K562 (cell line): ENCODE results near the gene C9orf153. TPM values are rescaled to one million over a fixed set of nuclear protein-coding genes. Genes with fewer than 3 reads are reported as not detected.

Source experiments
- BCOR ChIP-seq: fragments of 450-650 bp; IDR thresholded peaks from 2 replicates; pipeline ENCODE4 v1.6.1; 2016
- C11orf30 ChIP-seq: fragments of 450-650 bp; IDR thresholded peaks from 2 replicates; pipeline ENCODE4 v1.6.1; 2016; ENCODE audit warnings: low read depth, mild to moderate bottlenecking
- KLF1 ChIP-seq: fragments of 450-650 bp; IDR thresholded peaks from 2 replicates; pipeline ENCODE4 v1.6.1; 2016; ENCODE audit warnings: missing genetic modification characterization, missing compliant biosample characterization
- MAFF ChIP-seq: IDR thresholded peaks from 2 replicates; pipeline ENCODE4 v1.6.1; 2012; ENCODE audit warnings: low read length, improper control_type of control experiment
- MAFG ChIP-seq: fragments of 450-650 bp; conservative IDR thresholded peaks from 2 replicates; pipeline ENCODE4 v1.6.1; 2016; ENCODE audit warnings: missing genetic modification characterization, missing compliant biosample characterization
- MCM7 ChIP-seq, 2 experiments: fragments of 450-650 bp; IDR thresholded peaks; 2 replicates each; pipeline ENCODE4 v1.6.1; 2016 to 2018
- MYNN ChIP-seq, 2 experiments: sonication (generic); formaldehyde crosslinking in 1 of 2; IDR thresholded peaks; 2 replicates each; pipeline versions ENCODE4 v1.5.0 to v1.6.1; 2016 to 2020; ENCODE audit warnings: antibody characterized with exemption in 1 of 2, missing genetic modification reagents in 1 of 2
- NFATC3 ChIP-seq: fragments of 450-650 bp; IDR thresholded peaks from 2 replicates; pipeline ENCODE4 v1.6.1; 2017; ENCODE audit warnings: mild to moderate bottlenecking
- NFE2 ChIP-seq: IDR thresholded peaks from 2 replicates; pipeline ENCODE4 v1.6.1; 2014; ENCODE audit warnings: antibody characterized with exemption, low read depth
- NFIX ChIP-seq: fragments of 250-450 bp; sonication (Bioruptor Pico); IDR thresholded peaks from 2 replicates; pipeline ENCODE4 v1.4.0; 2020; ENCODE audit warnings: low read depth, mild to moderate bottlenecking, moderate library complexity
- PHB2 ChIP-seq: fragments of 450-650 bp; IDR thresholded peaks from 2 replicates; pipeline ENCODE4 v1.6.1; 2017; ENCODE audit warnings: low read depth
- PML ChIP-seq: IDR thresholded peaks from 2 replicates; pipeline ENCODE4 v1.6.1; 2012; ENCODE audit warnings: low read length, inconsistent platforms
- ZNF316 ChIP-seq: fragments of 450-650 bp; IDR thresholded peaks from 2 replicates; pipeline ENCODE4 v1.6.1; 2016
- ZNF436 ChIP-seq: fragments of 250-450, 450-650 bp; sonication (Bioruptor Pico); formaldehyde crosslinking; IDR thresholded peaks from 2 replicates; pipeline ENCODE4 v1.7.0; 2020; ENCODE audit warnings: mild to moderate bottlenecking
- polyA plus RNA-seq, 8 experiments: library from polyadenylated mRNA; depleted of rRNA in 4 of 8; stranded (reverse) in 5 of 8; unstranded in 3 of 8; fragments of >200 nt; fragmentation: Nextera tagmentation in 2 of 8; fragmentation: Illumina TruSeq in 1 of 8; extraction: Ambion mirVana in 2 of 8; extraction: Trizol in 1 of 8; gene quantifications; 2 replicates each; pipeline versions ENCODE4 v1.2.1 to v1.2.3, GENCODE V29; 2011 to 2014; ENCODE audit warnings: inconsistent platforms in 1 of 8, missing spikeins in 1 of 8
- total RNA-seq, 7 experiments: library from RNA; depleted of rRNA in 6 of 7; stranded (reverse); fragments of >200 nt in 6 of 7; fragmentation: Illumina TruSeq in 2 of 7; extraction: Trizol in 2 of 7; gene quantifications; 2 replicates each; pipeline versions ENCODE4 v1.2.1 to v1.2.3, GENCODE V29; 2011 to 2021; ENCODE audit warnings: low replicate concordance in 1 of 7
- TF ChIP-seq, protein P1 (sequence below): fragments of 450-650 bp; IDR thresholded peaks from 2 replicates; pipeline ENCODE4 v1.6.1; 2016; ENCODE audit warnings: low read depth
- TF ChIP-seq, protein P2 (sequence below): sonication (generic); formaldehyde crosslinking; IDR thresholded peaks from 2 replicates; pipeline ENCODE4 v1.8.0; 2023; ENCODE audit warnings: mild to moderate bottlenecking, missing genetic modification reagents
- TF ChIP-seq, protein P3 (sequence below): sonication (generic); formaldehyde crosslinking; IDR thresholded peaks from 2 replicates; pipeline ENCODE4 v1.8.0; 2022; ENCODE audit warnings: mild to moderate bottlenecking, missing genetic modification reagents, borderline replicate concordance

The C9orf153 gene
- total and polyA plus RNA-seq, 9 of the 15 experiments (the other 6 are each of a cell fraction or from before 2014, with no cell fraction given) = 0.07 to 1.2 (median 0.11) TPM; not detected in 5

DNA sequence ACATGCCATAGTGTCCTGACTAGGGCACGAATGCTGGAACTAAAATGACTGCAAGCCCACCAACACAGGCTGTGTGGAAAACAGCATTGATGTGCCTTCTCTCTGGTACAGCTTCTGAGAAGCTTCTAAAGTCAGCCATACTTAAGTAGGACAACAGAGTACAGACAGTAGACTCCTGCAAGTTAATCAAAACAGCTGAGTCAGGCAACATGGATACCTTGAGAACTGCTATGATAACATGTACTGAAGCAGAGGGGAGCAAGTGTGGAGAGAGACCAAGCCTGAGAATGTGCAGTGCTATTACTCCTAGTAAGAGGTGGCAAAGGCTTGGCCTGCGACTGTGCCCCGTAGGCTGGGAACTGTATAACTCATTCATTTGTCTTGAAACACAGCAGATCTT, 20.4 kb upstream of the C9orf153 start (continued):
- TF ChIP-seq, protein P1, sequence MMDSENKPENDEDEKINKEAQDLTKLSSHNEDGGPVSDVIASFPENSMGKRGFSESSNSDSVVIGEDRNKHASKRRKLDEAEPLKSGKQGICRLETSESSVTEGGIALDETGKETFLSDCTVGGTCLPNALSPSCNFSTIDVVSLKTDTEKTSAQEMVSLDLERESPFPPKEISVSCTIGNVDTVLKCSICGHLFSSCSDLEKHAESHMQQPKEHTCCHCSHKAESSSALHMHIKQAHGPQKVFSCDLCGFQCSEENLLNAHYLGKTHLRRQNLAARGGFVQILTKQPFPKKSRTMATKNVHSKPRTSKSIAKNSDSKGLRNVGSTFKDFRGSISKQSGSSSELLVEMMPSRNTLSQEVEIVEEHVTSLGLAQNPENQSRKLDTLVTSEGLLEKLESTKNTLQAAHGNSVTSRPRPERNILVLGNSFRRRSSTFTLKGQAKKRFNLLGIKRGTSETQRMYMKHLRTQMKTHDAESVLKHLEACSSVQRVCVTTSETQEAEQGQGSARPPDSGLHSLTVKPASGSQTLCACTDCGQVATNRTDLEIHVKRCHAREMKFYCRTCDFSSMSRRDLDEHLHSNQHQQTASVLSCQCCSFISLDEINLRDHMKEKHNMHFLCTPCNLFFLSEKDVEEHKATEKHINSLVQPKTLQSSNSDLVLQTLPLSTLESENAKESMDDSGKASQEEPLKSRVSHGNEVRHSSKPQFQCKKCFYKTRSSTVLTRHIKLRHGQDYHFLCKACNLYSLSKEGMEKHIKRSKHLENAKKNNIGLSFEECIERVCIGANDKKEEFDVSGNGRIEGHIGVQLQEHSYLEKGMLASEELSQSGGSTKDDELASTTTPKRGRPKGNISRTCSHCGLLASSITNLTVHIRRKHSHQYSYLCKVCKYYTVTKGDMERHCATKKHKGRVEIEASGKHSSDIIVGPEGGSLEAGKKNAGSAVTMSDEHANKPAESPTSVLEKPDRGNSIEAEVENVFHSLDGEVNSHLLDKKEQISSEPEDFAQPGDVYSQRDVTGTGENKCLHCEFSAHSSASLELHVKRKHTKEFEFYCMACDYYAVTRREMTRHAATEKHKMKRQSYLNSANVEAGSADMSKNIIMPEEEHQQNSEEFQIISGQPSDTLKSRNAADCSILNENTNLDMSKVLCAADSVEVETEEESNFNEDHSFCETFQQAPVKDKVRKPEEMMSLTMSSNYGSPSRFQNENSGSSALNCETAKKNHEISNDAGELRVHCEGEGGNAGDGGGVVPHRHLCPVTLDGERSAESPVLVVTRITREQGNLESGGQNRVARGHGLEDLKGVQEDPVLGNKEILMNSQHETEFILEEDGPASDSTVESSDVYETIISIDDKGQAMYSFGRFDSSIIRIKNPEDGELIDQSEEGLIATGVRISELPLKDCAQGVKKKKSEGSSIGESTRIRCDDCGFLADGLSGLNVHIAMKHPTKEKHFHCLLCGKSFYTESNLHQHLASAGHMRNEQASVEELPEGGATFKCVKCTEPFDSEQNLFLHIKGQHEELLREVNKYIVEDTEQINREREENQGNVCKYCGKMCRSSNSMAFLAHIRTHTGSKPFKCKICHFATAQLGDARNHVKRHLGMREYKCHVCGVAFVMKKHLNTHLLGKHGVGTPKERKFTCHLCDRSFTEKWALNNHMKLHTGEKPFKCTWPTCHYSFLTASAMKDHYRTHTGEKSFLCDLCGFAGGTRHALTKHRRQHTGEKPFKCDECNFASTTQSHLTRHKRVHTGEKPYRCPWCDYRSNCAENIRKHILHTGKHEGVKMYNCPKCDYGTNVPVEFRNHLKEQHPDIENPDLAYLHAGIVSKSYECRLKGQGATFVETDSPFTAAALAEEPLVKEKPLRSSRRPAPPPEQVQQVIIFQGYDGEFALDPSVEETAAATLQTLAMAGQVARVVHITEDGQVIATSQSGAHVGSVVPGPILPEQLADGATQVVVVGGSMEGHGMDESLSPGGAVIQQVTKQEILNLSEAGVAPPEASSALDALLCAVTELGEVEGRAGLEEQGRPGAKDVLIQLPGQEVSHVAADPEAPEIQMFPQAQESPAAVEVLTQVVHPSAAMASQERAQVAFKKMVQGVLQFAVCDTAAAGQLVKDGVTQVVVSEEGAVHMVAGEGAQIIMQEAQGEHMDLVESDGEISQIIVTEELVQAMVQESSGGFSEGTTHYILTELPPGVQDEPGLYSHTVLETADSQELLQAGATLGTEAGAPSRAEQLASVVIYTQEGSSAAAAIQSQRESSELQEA = no peak
- no peak for TF ChIP-seq MCM7 (IDR thresholded peaks at IDR 0.05)
- TF ChIP-seq ZNF436 (CRISPR knock-in tag) = no peak
- TF ChIP-seq MYNN (IDR thresholded peaks at IDR 0.05) = no peak
- TF ChIP-seq MYNN (CRISPR knock-in tag; IDR thresholded peaks at IDR 0.05) = no peak
- TF ChIP-seq NFE2 = peak; percentile 37; the same call in 1 of the 2 replicates
- TF ChIP-seq BCOR = no peak
- TF ChIP-seq MAFG (tag) = peak; percentile 84
- TF ChIP-seq, protein P2, sequence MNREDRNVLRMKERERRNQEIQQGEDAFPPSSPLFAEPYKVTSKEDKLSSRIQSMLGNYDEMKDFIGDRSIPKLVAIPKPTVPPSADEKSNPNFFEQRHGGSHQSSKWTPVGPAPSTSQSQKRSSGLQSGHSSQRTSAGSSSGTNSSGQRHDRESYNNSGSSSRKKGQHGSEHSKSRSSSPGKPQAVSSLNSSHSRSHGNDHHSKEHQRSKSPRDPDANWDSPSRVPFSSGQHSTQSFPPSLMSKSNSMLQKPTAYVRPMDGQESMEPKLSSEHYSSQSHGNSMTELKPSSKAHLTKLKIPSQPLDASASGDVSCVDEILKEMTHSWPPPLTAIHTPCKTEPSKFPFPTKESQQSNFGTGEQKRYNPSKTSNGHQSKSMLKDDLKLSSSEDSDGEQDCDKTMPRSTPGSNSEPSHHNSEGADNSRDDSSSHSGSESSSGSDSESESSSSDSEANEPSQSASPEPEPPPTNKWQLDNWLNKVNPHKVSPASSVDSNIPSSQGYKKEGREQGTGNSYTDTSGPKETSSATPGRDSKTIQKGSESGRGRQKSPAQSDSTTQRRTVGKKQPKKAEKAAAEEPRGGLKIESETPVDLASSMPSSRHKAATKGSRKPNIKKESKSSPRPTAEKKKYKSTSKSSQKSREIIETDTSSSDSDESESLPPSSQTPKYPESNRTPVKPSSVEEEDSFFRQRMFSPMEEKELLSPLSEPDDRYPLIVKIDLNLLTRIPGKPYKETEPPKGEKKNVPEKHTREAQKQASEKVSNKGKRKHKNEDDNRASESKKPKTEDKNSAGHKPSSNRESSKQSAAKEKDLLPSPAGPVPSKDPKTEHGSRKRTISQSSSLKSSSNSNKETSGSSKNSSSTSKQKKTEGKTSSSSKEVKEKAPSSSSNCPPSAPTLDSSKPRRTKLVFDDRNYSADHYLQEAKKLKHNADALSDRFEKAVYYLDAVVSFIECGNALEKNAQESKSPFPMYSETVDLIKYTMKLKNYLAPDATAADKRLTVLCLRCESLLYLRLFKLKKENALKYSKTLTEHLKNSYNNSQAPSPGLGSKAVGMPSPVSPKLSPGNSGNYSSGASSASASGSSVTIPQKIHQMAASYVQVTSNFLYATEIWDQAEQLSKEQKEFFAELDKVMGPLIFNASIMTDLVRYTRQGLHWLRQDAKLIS (CRISPR knock-in tag) = no peak
- TF ChIP-seq PHB2 = no peak
- no peak for TF ChIP-seq NFIX (CRISPR knock-in tag)
- TF ChIP-seq MAFF = peak; percentile 60; the same call in 1 of the 2 replicates
- TF ChIP-seq PML = no peak
- TF ChIP-seq, protein P3, sequence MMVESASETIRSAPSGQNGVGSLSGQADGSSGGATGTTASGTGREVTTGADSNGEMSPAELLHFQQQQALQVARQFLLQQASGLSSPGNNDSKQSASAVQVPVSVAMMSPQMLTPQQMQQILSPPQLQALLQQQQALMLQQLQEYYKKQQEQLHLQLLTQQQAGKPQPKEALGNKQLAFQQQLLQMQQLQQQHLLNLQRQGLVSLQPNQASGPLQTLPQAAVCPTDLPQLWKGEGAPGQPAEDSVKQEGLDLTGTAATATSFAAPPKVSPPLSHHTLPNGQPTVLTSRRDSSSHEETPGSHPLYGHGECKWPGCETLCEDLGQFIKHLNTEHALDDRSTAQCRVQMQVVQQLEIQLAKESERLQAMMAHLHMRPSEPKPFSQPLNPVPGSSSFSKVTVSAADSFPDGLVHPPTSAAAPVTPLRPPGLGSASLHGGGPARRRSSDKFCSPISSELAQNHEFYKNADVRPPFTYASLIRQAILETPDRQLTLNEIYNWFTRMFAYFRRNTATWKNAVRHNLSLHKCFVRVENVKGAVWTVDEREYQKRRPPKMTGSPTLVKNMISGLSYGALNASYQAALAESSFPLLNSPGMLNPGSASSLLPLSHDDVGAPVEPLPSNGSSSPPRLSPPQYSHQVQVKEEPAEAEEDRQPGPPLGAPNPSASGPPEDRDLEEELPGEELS (CRISPR knock-in tag) = no peak
- TF ChIP-seq NFATC3 = no peak
- no peak for TF ChIP-seq KLF1 (tag)
- TF ChIP-seq ZNF316 = peak; percentile 96
- peak; percentile 90 for TF ChIP-seq C11orf30
